Activated CD4-positive, alpha-beta T cell treated with anti-CD3 and anti-CD28 coated beads, Interleukin-2, amount 50 U/mL, for 24 hours (primary cell): Measurements from ENCODE around the gene KISS1R.

Experiments
- DNase-seq, 2 donors: peaks; one replicate each; pipeline ENCODE4 v3.0.0-alpha.2; 2020; ENCODE audit warnings: low read depth in 1 of 2, low spot score in 1 of 2

KISS1R gene

GRCh38 chr19:899336-900042, 17.6 kb upstream of the KISS1R start:
- DNase-seq = no peak

DNA sequence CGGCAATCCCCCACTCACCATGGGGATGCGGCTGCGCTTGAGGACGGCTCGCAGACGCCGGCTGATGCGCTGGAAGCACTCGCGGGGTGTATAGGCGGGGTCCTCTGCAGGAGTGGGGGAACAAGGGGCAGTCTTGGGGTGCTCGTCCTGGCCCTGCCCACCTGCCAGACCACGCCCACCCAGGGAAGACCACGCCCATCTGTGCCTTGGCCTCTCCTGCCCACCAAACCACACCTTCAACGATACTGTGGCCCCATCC, 17.2 kb upstream of the KISS1R start:
- DNase-seq = no peak

- DNase-seq = no peak
Measured at GRCh38 chr19:900302-901111, 16.6 kb upstream of the KISS1R start.

GRCh38 chr19:901216-902092, 15.7 kb upstream of the KISS1R start:
- DNase-seq = no peak

GRCh38 chr19:902093-902370, 15.1 kb upstream of the KISS1R start:
- no peak for DNase-seq

DNA sequence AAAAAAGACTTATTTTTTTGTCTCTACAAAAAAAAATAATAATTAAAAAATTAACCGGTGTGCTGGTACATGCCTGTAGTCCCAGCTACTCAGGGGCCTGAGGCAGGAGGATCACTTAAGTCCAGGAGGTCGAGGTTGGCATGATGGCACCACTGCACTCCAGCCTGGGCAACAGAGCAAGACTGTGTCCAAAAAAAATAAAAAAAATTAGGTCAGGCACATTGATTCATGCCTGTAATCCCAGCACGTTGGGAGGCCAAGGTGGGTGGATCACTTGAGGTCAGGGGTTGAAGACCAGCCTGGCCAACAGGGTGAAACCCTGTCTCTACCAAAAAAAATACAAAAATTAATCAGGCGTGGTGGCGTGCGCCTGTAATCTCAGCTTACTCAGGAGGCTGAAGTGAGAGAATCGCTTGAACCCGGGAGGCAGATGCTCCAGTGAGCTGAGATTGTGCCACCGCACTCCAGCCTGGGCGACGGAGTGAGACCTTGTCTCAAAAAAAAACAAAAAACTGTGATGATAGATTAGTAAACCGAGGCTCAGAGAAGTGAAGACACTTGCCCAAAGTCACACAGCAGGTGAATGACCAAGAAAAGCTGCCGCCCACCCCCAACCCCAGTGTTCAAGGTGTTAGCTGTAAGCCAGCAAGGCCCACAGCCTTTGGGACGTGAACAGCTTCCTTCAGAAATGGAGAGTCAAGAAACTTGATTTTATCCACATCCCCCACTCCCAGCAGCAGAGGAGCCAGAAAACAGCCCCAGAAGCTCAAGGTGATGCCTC, 14.5 kb upstream of the KISS1R start:
- no peak for DNase-seq

DNA sequence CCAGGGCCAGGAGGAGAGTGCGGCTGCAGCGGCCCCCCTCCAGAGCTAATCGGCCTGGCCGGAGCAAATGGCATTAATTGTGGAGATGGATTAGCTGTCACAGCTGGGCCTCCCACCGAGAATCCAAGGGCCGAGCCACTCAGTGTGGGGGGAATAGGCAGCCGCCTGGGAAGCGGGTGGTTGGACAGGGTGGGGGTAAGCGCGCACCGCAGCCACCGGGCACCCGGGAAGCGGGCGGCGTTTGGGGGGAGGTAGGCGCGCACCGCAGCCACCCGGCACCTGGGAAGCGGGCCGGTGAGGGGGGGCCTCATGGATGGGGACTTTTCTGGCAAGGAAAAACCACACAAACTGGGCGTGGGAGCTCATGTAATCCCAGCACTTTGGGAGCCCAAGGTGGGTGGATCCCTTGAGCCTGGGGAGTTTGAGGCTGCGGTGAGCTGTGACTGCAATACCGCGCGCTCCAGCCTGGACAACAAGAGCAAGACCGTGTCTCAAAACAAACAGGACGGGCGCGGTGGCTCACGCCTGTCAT, 13.8 kb upstream of the KISS1R start:
- DNase-seq = no peak

- DNase-seq = no peak
Measured at GRCh38 chr19:904545-904944, 12.6 kb upstream of the KISS1R start.

DNA sequence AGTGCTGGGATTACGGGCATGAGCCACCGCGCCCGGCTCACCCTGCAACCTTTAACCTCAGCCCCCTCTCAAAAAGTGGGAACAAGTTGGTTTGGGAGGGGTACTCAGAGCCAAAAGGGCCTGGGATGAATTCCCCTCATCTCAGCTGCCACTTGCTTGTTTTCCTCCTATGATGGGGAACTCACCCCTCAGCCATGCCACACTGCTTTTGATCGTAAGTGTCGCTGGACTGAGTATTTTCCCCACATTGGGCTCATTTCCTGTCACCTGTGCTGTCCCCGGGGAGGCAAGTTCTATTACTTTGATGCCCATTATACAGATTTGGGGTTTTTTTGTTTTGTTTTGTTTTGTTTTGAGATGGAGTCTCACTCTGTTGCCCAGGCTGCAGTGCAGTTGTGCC, 10.7 kb upstream of the KISS1R start:
- no peak for DNase-seq

GRCh38 chr19:907183-907853, 9.8 kb upstream of the KISS1R start:
- DNase-seq = no peak

- no peak for DNase-seq
Measured at GRCh38 chr19:911197-912033, 5.7 kb upstream of the KISS1R start.

- no peak for DNase-seq
Measured at GRCh38 chr19:912181-913079, 4.7 kb upstream of the KISS1R start.

DNA sequence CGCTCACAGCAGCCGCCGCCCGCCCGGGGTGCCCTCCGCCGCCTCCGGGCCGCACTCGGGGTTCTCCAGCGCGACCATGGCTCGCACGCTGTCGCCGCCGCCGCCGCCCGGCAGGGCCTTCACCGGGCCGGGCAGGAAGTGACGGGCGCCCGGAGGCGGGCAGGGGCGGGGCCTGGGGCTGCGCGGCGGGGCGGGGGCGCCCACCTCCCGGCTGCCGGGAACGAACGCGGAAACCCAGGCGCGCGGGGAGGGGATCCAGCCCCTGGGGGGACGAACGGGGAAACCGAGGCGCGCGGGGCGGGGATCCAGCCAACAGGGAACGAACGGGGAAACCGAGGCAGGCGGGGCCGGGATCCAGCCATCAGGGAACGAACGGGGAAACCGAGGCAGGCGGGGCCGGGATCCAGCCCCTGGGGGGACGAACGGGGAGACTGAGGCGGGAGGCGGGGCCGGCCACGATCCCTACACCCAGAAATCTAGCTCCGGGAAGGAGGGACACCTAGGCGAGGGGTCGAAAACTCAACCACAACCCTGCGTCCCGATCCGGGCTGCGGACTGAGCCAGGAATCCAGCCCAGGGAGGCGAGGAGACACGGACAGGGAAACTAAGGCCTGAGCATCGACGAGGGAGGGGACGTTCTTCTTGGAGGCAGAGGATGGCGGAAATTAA, 3.9 kb upstream of the KISS1R start, which contains the start of gene R3HDM4:
Gene R3HDM4 (minus strand): TSS at position 140 of the 669 bp plus-strand sequence. CDS start 62 bp downstream, at position 78.
- peak; percentile 72 to 73 for DNase-seq

GRCh38 chr19:916645-917322, 349 bp upstream of the KISS1R start:
- no peak for DNase-seq

GRCh38 chr19:918152-918437, 962 bp downstream of the KISS1R start:
- no peak for DNase-seq

GRCh38 chr19:918481-919198, 1.5 kb downstream of the KISS1R start:
- DNase-seq = no peak
